ENCODE results near the gene SUGCT. TPM values are rescaled to one million over a fixed set of nuclear protein-coding genes. Genes with fewer than 3 reads are reported as not detected.
A peak's percentile ranks its signal among the peaks of the same experiment; 100 is the strongest.

The SUGCT gene
- total and polyA plus RNA-seq, 2 experiments from 2014 or later: 21.4 to 57.8 TPM

GRCh38 chr7:40865441-40866233 is 730.8 kb downstream of the SUGCT start:
- no peak for DNase-seq (ENCODE audit: low read depth in 1 of 2, low spot score in 1 of 2)

GRCh38 chr7:40866601-40867000 is 731.8 kb downstream of the SUGCT start:
- TF ChIP-seq, protein P1, sequence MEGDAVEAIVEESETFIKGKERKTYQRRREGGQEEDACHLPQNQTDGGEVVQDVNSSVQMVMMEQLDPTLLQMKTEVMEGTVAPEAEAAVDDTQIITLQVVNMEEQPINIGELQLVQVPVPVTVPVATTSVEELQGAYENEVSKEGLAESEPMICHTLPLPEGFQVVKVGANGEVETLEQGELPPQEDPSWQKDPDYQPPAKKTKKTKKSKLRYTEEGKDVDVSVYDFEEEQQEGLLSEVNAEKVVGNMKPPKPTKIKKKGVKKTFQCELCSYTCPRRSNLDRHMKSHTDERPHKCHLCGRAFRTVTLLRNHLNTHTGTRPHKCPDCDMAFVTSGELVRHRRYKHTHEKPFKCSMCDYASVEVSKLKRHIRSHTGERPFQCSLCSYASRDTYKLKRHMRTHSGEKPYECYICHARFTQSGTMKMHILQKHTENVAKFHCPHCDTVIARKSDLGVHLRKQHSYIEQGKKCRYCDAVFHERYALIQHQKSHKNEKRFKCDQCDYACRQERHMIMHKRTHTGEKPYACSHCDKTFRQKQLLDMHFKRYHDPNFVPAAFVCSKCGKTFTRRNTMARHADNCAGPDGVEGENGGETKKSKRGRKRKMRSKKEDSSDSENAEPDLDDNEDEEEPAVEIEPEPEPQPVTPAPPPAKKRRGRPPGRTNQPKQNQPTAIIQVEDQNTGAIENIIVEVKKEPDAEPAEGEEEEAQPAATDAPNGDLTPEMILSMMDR (IDR thresholded peaks at IDR 0.05; ENCODE audit: low read depth, low read length): peak; percentile 30
- Histone ChIP-seq H3K4me1 (ENCODE audit: low read depth) (peaks cover 8% of the 10 kb centered on the region), H3K27ac (no peak overlapping the region), H3K4me3 (no peak overlapping the region), H3K27me3 (no peaks in the 10 kb centered on the region), H3K36me3 (no peaks in the 10 kb centered on the region), H3K9me3 (ENCODE audit: low read depth) (no peaks in the 10 kb centered on the region)
- peak; percentile 8 to 50 for DNase-seq (ENCODE audit: low read depth in 1 of 2, low spot score in 1 of 2)

More at GRCh38 chr7:40865441-40866233, 730.8 kb downstream of the SUGCT start:
- Histone ChIP-seq H3K9me3 (ENCODE audit: low read depth) (no peaks in the 10 kb centered on the region), H3K27me3 (no peaks in the 10 kb centered on the region), H3K36me3 (no peaks in the 10 kb centered on the region), H3K4me3 (no peak overlapping the region), H3K4me1 (ENCODE audit: low read depth) (peaks cover 8% of the 10 kb centered on the region), H3K27ac (no peak overlapping the region)
- TF ChIP-seq, protein P1 (IDR thresholded peaks at IDR 0.05; ENCODE audit: low read depth, low read length): no peak

DNA sequence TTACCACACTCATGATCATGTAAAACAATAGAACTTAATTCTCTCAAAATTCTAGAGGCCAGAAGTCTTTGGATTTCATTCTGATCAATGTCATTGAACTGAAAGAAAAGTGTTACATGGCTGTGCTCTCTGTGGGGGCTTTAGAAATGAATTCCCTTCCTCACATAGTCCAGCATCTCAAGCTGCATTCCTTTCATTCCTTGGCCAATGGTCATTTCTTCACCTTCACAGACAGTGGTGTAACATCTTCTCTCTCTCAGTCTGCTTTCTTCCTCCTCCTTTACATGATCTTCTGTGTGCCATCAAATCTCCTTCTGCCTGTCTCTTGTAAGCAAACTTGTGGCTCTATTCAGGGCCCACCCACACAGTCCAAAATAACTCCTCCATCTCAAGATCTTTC is 735.3 kb downstream of the SUGCT start:
- Histone ChIP-seq H3K27me3 (no peaks in the 10 kb centered on the region), H3K36me3 (no peaks in the 10 kb centered on the region), H3K4me3 (no peak overlapping the region), H3K4me1 (ENCODE audit: low read depth) (peaks cover 8% of the 10 kb centered on the region), H3K27ac (no peak overlapping the region), H3K9me3 (ENCODE audit: low read depth) (no peaks in the 10 kb centered on the region)
- DNase-seq (ENCODE audit: low read depth in 1 of 2, low spot score in 1 of 2): no peak
- TF ChIP-seq, protein P1 (IDR thresholded peaks at IDR 0.05; ENCODE audit: low read depth, low read length): no peak

DNA sequence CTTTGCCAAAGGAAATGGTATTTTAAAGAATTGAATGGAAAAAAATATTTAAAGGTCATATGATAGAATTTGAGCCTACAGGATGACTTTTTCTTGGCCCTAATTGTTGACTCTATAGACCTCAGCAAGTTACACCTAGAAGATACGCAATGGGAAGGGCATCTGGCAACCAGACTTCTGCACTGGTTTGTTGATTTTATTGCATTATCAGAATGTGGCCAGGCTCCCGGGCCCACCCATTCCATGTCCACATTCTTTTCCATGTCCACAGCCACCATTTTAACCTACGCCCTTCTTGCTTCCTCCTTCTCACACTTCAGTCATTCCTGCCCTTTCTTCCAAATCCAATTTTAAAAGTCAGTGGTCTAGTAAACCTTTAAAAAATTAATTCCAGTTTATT is 738.4 kb downstream of the SUGCT start:
- H3K27me3 ChIP-seq: no peaks in the 10 kb centered on the region
- H3K27ac ChIP-seq: no peak overlapping the region
- no peak for DNase-seq (ENCODE audit: low read depth in 1 of 2, low spot score in 1 of 2)
- no peaks in the 10 kb centered on the region for H3K4me1 ChIP-seq (ENCODE audit: low read depth)
- no peaks in the 10 kb centered on the region for H3K36me3 ChIP-seq
- no peak overlapping the region for H3K4me3 ChIP-seq
- TF ChIP-seq, protein P1 (IDR thresholded peaks at IDR 0.05; ENCODE audit: low read depth, low read length): no peak
- no peaks in the 10 kb centered on the region for H3K9me3 ChIP-seq (ENCODE audit: low read depth)

DNA sequence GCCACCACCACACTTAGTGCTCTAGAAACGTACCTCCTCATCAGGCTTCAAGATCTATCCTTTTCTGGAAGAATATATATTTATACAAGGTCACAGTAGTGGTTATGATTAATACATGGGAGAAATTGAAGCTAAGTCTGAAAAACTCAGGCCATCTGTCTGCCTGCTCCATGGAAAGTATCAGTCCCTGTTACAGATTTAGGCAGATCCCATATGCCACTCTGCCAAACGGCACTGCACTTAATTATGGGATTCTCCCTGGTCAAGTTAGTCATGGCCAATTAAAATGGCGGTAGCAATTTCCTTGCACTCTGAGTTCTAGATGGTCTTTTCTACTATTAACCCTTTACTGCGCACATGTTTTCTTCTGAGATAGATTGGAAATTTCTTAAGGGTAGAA is 740.0 kb downstream of the SUGCT start:
- Histone ChIP-seq H3K4me3 (no peak overlapping the region), H3K4me1 (ENCODE audit: low read depth) (no peaks in the 10 kb centered on the region), H3K36me3 (no peaks in the 10 kb centered on the region), H3K27me3 (no peaks in the 10 kb centered on the region), H3K27ac (no peak overlapping the region), H3K9me3 (ENCODE audit: low read depth) (no peaks in the 10 kb centered on the region)
- TF ChIP-seq, protein P1 (IDR thresholded peaks at IDR 0.05; ENCODE audit: low read depth, low read length): no peak
- DNase-seq (ENCODE audit: low read depth in 1 of 2, low spot score in 1 of 2): no peak

Data from cardiac muscle cell (in vitro differentiated cells and primary cell).